ENCODE measurements around the gene SLC5A10.
"Not testable (repeated sequence)": the region's sequence is repeated elsewhere in the genome, so short reads cannot be mapped to it uniquely, and the experiment has no call there.

DNA sequence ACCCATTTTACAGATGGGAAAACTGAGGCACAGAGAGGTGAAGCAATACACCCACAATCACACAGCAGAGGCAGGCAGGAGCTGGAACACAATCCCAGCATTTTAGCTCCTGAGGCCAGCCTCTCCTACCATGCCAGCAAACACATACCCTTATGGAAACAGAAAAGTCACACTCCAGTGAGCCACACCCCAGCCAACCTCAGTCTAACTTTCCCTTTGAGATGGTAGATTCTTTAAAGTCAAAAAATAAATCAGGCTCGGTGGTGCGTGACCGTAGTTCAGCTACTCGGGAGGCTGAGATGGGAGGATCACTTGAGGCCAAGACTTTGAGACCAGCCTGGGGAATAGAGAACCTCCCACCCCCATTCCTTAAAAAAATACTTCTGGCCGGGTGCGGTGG lies 84.2 kb downstream of the SLC5A10 start:
- not testable (repeated sequence) for TF ChIP-seq CTCF, POLR2A (IDR thresholded peaks at IDR 0.05)

Data from esophagus squamous epithelium (tissue), 4 donors.